Esophagus squamous epithelium (tissue), 5 donors: ENCODE data around the gene EPS8. TPM values are rescaled to one million over a fixed set of nuclear protein-coding genes. Genes with fewer than 3 reads are reported as not detected.

ENCODE experiments used
- DNase-seq: peaks from one replicate; lab custom pipeline; 2025; lab: John Stamatoyannopoulos, UW
- H3K27ac ChIP-seq, 4 donors: fragments of 200-600 bp; sonication (generic); one replicate each; pipeline ENCODE4 v1.5.1; 2016 to 2019; ENCODE audit warnings: mild to moderate bottlenecking in 1 of 4
- H3K27me3 ChIP-seq, 4 donors: fragments of 200-600 bp; sonication (generic); 1 replicate in 3 of 4; 2 replicates in 1 of 4; pipeline versions ENCODE4 v1.5.1 to v1.6.0; 2017 to 2021; ENCODE audit warnings: antibody characterized with exemption in 1 of 4
- H3K36me3 ChIP-seq, 3 donors: fragments of 200-600 bp; sonication (generic); one replicate each; pipeline ENCODE4 v1.5.1; 2016 to 2019
- H3K4me1 ChIP-seq, 3 donors: fragments of 200-600 bp; sonication (generic); one replicate each; pipeline ENCODE4 v1.5.1; 2017 to 2019
- H3K4me3 ChIP-seq, 4 donors: fragments of 200-600 bp; sonication (generic); 1 replicate in 3 of 4; 2 replicates in 1 of 4; pipeline ENCODE4 v1.5.1; 2016 to 2019; ENCODE audit warnings: mild to moderate bottlenecking in 2 of 4, moderate library complexity in 1 of 4
- H3K9me3 ChIP-seq, 3 donors: fragments of 200-600 bp; sonication (generic); one replicate each; pipeline ENCODE4 v1.5.1; 2016 to 2019
- POLR2A ChIP-seq, 4 donors: fragments of 450-650 bp; IDR thresholded peaks; one replicate each; pipeline ENCODE4 v1.6.1; 2017; ENCODE audit warnings: antibody characterized with exemption in 4 of 4, mild to moderate bottlenecking in 4 of 4, moderate library complexity in 3 of 4
- WGBS, 2 donors: methylation state at CpG; one replicate each; pipeline ENCODE4 v1.1.5; 2018; 5-methylcytosine and 5-hydroxymethylcytosine counted together
- intact Hi-C: fragments of 100-400 bp; cut with DNase I; formaldehyde crosslinking; loops from one replicate; pipeline ENCODE4 v1.15.0; 2022
- total RNA-seq, 4 donors: library from RNA; depleted of rRNA; stranded (reverse); fragments of >200 nt; gene quantifications; one replicate each; pipeline ENCODE4 v1.1.0, GENCODE V29; 2016
- TF ChIP-seq, protein P1 (sequence below), 6 experiments: fragments of 450-650 bp in 4 of 6; fragments of 200-600 bp in 2 of 6; sonication (generic) in 2 of 6; IDR thresholded peaks; one replicate each; pipeline ENCODE4 v1.5.1; 2016 to 2019; ENCODE audit warnings: antibody characterized with exemption in 6 of 6, mild to moderate bottlenecking in 4 of 6, moderate library complexity in 4 of 6
- donor health status: DM: yes; HTN: yes; CAD: no.

Gene EPS8
- total RNA-seq, 4 donors from 2014 or later, result 14.2 to 56.6 (median 17.7) TPM

DNA sequence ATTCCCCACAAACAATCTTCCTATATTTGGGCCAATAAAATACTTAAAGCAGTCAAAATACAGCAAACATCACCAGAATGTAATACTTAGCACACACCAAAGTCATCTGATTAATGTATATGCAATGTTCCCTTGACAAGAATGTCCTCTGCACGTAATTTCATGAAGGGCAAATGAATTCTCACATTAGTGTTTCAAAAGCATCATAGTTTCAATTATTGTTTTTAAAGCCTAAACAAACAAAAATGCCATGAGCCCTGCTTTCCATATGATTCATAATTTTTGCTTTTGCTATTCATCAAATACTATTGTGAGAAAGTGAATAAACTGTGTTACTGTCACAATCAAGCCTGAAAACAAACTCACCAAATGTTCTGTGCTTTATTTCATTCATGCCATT is 156.0 kb downstream of the EPS8 start:
- TF ChIP-seq, protein P1, sequence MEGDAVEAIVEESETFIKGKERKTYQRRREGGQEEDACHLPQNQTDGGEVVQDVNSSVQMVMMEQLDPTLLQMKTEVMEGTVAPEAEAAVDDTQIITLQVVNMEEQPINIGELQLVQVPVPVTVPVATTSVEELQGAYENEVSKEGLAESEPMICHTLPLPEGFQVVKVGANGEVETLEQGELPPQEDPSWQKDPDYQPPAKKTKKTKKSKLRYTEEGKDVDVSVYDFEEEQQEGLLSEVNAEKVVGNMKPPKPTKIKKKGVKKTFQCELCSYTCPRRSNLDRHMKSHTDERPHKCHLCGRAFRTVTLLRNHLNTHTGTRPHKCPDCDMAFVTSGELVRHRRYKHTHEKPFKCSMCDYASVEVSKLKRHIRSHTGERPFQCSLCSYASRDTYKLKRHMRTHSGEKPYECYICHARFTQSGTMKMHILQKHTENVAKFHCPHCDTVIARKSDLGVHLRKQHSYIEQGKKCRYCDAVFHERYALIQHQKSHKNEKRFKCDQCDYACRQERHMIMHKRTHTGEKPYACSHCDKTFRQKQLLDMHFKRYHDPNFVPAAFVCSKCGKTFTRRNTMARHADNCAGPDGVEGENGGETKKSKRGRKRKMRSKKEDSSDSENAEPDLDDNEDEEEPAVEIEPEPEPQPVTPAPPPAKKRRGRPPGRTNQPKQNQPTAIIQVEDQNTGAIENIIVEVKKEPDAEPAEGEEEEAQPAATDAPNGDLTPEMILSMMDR (IDR thresholded peaks at IDR 0.05), result no peak
- no peak for TF ChIP-seq POLR2A (IDR thresholded peaks at IDR 0.05)
- WGBS, 2 donors, result 59 to 67% methylated on average over 1 of the region's 1 CpG
- H3K4me3 ChIP-seq, result no peak overlapping the region
- H3K4me1 ChIP-seq, result peaks cover 0 to 18% (median 8%) of the 10 kb centered on the region in 3 donors
- no peak for DNase-seq
- peaks cover 0 to 20% (median 0%) of the 10 kb centered on the region in 3 donors for H3K36me3 ChIP-seq
- H3K27me3 ChIP-seq, result no peaks in the 10 kb centered on the region
- intact Hi-C loops, result no loop called here
- H3K9me3 ChIP-seq, result no peaks in the 10 kb centered on the region
- peak overlapping the region in 1 of 4 donors; percentile 18 for H3K27ac ChIP-seq

DNA sequence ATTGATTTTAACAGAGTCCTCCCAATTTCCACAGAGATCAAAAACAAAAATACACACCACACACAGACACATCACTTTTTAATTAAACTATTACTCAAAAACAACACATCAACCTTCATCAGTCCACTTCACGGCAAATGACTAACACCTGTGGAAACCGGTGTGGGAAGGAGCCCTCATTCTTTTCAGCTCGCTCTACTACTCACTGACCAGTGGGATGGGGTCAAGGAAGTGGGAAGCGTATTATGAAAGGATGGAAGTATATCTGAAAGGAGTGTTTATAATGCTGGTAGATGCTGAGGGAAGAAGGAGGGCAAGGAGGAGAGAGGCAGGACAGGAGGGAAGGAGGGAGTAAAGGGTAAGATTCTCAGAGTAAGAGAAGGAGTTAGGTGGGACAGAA is 156.5 kb downstream of the EPS8 start:
- H3K36me3 ChIP-seq, result peaks cover 0 to 20% (median 0%) of the 10 kb centered on the region in 3 donors
- intact Hi-C loops, result no loop called here
- TF ChIP-seq, protein P1 (IDR thresholded peaks at IDR 0.05), result no peak
- TF ChIP-seq POLR2A (IDR thresholded peaks at IDR 0.05), result no peak

DNA sequence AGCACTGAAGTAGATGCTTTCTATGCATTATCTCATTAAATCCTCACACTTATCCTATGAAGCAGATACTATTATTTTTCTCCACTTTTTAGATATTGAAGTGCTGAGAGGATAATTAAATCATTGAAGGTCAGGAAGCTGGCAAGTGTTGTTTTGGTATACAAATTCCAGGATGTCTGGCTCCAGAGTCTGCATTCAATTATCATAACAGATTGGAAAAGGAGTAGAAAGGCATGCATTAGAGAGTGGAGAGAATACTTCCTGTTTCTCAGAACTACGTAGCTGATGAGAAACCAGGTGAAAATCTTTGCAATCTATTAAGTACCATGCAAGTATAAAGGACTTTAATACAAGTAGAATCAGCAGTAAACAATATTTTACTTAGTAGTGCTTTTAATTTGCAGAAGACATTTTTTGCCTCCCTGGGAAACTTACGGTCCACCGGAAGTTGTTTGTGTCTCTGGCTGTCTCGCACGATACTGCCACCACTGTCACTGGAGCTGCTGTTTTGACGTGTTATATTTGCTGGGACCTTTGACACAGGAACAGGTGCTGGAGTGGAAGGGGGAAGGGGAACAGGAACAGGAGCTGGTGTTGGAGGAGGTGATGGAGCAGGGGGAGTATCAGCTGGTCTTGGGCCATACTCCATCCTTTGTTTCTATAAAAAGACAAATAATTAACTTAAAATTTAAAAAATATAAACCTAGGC is 158.0 kb downstream of the EPS8 start:
- 84 to 87% methylated on average over 6 of the region's 6 CpGs for WGBS, 2 donors
- no peak for TF ChIP-seq POLR2A (IDR thresholded peaks at IDR 0.05)
- TF ChIP-seq, protein P1 (IDR thresholded peaks at IDR 0.05), result no peak
- no peak for DNase-seq
- no peaks in the 10 kb centered on the region for H3K27me3 ChIP-seq
- H3K4me3 ChIP-seq, result no peak overlapping the region
- peak overlapping the region in 3 of 4 donors; percentile 71 to 82 (median 77) for H3K27ac ChIP-seq
- H3K36me3 ChIP-seq, result peaks cover 0 to 14% (median 0%) of the 10 kb centered on the region in 3 donors
- peaks cover 0 to 24% (median 11%) of the 10 kb centered on the region in 3 donors for H3K4me1 ChIP-seq
- H3K9me3 ChIP-seq, result no peaks in the 10 kb centered on the region
- intact Hi-C loops, result no loop called here

More for the DNA sequence above, 156.5 kb downstream of the EPS8 start:
- Histone ChIP-seq H3K27me3 (no peaks in the 10 kb centered on the region), H3K4me3 (no peak overlapping the region), H3K27ac (peak overlapping the region in 1 of 4 donors; percentile 18), H3K4me1 (peaks cover 0 to 23% (median 11%) of the 10 kb centered on the region in 3 donors), H3K9me3 (no peaks in the 10 kb centered on the region)
- DNase-seq, result no peak
- 86 to 92% methylated on average over 4 of the region's 4 CpGs for WGBS, 2 donors

DNA sequence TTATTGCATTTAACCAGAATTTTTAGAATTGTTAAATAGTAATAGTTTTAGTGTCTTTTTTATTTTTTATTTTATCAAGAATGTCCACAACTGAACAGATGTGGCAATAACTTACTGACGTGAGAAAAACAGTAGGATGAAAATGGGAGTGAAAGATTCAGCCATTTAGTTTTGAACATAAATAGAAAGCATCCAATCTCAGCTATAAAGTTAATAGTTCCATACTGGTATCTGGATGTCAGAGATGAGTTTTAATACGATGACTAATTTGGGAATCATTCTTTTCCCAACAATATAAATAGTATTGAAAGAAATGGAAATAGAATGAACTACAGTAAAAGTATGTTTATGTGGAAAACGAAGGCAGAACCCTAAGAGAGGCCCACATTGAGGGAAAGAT is 159.4 kb downstream of the EPS8 start:
- intact Hi-C loops, result no loop called here
- no peaks in the 10 kb centered on the region for H3K27me3 ChIP-seq
- H3K27ac ChIP-seq, result peak overlapping the region; percentile 1 to 82 (median 74)
- no peak for DNase-seq
- no peaks in the 10 kb centered on the region for H3K9me3 ChIP-seq
- H3K4me1 ChIP-seq, result peaks cover 0 to 24% (median 11%) of the 10 kb centered on the region in 3 donors
- peaks cover 0 to 14% (median 0%) of the 10 kb centered on the region in 3 donors for H3K36me3 ChIP-seq
- TF ChIP-seq POLR2A (IDR thresholded peaks at IDR 0.05), result no peak
- TF ChIP-seq, protein P1 (IDR thresholded peaks at IDR 0.05), result no peak
- no peak overlapping the region for H3K4me3 ChIP-seq
- WGBS, 2 donors, result 62 to 66% methylated on average over 3 of the region's 3 CpGs

DNA sequence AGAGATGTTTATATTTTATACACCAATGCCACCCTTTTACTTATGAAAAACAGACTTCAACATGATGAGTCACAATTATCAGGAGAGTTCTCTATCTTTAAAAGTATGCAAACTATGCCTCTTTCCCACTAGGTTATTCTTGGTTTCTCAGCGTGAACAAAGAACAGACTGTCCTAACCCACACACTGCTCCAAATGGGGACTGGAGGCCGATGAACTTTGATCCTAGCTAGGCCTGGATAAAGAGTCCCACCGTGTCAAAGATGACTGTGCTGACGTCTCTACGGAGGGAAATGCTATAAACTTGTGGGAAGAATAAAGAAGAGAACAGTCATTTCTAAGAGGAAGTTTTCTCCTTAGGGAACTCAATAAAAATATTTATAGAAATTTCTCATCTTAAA is 160.1 kb downstream of the EPS8 start:
- H3K4me1 ChIP-seq, result peaks cover 0 to 24% (median 11%) of the 10 kb centered on the region in 3 donors
- H3K4me3 ChIP-seq, result no peak overlapping the region
- no peaks in the 10 kb centered on the region for H3K27me3 ChIP-seq
- H3K27ac ChIP-seq, result peak overlapping the region in 3 of 4 donors; percentile 49 to 77 (median 71)
- no peaks in the 10 kb centered on the region for H3K9me3 ChIP-seq
- intact Hi-C loops, result no loop called here
- DNase-seq, result no peak
- H3K36me3 ChIP-seq, result peaks cover 0 to 16% (median 0%) of the 10 kb centered on the region in 3 donors
- TF ChIP-seq, protein P1 (IDR thresholded peaks at IDR 0.05), result no peak
- no peak for TF ChIP-seq POLR2A (IDR thresholded peaks at IDR 0.05)
- 29 to 62% methylated on average over 5 of the region's 5 CpGs for WGBS, 2 donors
